ENCODE measurements around the gene ATP2C2. TPM values are rescaled to one million over a fixed set of nuclear protein-coding genes. Genes with fewer than 3 reads are reported as not detected.
"Not testable (repeated sequence)": the region's sequence is repeated elsewhere in the genome, so short reads cannot be mapped to it uniquely, and the experiment has no call there.

The ATP2C2 gene
- total RNA-seq, 1 donor, result not detected

DNA sequence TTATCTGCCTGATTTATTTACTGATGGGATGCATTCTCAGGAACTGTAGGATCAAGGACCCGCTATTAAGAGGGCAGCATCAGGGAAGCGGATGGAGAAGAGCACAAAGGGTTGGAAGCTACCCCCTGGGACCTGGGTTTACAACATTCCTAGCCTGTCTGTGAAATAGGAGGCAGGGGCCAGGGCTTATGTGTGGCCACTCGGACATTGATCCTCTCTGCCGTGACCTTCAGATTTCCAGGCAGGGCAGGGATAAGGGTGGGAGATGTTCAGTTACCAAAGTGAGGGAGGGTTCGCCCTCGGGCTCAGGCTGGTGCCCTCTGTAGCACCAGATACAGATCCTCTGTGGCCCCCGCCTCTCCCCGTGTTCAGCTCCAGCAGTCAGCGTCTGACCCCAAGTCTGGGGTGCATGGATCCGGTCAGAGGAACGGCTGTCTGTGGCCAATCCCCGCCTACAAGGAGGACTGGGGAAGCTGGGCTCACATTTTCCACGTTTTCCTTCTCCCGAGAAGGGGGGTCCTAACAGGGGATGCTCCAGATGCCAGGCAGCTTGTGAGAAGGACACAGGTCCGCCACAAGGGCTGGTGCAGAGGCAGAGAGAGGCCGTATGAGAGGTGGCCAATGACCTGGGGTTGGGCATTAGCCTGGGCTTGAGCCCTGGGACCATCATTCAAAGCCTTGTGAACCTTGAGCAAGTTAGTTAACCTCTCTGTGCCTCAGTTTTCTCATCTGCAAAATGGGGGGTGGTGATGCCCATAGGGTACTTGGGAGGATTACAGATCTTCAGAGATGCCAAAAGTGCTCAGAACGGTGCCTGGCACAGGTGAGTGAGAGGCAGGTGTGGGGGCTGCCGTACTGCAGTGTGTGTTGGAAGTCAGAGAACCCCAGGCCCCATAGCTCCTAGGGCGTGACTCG, 48.3 kb downstream of the ATP2C2 start:
- Histone ChIP-seq H3K4me2 (ENCODE audit: insufficient read depth, low read length) (no peak overlapping the region), H3K79me2 (ENCODE audit: insufficient read depth, low read length) (no peaks in the 10 kb centered on the region), H3K9me3 (ENCODE audit: low read depth, low read length) (no peaks in the 10 kb centered on the region), H3K36me3 (ENCODE audit: insufficient read depth, low read length) (no peaks in the 10 kb centered on the region), H2AFZ (ENCODE audit: low read length) (no peak overlapping the region), H3K27ac (ENCODE audit: low read depth, low read length) (no peak overlapping the region), H4K20me1 (ENCODE audit: insufficient read depth, low read length) (no peaks in the 10 kb centered on the region), H3K27me3 (ENCODE audit: insufficient read depth, low read length) (peaks cover 22% of the 10 kb centered on the region), H3K4me3 (ENCODE audit: insufficient read depth, low read length) (no peak overlapping the region), H3K4me1 (ENCODE audit: insufficient read depth, low read length) (no peaks in the 10 kb centered on the region)
- DNase-seq (ENCODE audit: insufficient read length, low spot score, missing footprints), result no peak
- TF ChIP-seq, protein P1, sequence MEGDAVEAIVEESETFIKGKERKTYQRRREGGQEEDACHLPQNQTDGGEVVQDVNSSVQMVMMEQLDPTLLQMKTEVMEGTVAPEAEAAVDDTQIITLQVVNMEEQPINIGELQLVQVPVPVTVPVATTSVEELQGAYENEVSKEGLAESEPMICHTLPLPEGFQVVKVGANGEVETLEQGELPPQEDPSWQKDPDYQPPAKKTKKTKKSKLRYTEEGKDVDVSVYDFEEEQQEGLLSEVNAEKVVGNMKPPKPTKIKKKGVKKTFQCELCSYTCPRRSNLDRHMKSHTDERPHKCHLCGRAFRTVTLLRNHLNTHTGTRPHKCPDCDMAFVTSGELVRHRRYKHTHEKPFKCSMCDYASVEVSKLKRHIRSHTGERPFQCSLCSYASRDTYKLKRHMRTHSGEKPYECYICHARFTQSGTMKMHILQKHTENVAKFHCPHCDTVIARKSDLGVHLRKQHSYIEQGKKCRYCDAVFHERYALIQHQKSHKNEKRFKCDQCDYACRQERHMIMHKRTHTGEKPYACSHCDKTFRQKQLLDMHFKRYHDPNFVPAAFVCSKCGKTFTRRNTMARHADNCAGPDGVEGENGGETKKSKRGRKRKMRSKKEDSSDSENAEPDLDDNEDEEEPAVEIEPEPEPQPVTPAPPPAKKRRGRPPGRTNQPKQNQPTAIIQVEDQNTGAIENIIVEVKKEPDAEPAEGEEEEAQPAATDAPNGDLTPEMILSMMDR (IDR thresholded peaks at IDR 0.05; ENCODE audit: extremely low read depth, low read depth, low read length), result no peak

DNA sequence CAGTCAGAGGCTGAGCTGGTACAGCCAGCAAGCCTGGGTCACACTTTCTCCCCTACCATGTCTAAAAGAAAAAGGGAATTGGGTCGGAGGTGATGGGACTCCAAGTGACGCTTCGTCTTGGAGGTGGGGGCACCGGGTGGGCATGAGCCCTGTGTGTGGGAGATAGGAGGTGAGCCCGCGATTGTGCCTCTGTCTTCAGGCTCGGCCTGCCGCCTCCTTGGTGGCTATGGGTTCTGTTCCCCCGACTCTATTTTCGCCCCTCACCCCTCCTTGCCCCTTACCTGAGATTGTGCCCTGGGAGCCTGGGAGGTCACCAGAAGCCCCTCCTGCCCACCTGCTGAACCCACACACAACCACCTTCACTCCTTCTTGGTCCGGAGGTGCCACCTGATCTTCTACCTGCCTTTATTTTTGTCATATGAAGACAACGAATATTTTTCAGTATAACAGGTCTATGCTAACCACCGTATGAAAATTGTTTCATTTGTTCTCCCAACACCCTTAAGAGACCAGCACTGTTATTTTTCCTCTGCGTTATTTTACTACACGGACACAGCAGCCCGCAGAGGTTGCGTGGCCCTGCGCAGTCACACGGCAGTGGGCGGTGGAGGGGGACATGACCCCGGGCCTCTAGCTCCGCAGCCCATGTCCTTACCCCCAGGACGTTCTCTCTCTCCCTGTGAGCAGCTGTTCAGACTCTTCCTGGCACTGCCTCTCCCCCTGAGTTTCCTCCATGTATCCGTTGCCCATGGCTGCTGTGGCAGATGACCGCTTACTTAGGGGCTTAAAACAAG, 49.9 kb downstream of the ATP2C2 start:
- Histone ChIP-seq H3K27ac (ENCODE audit: low read depth, low read length) (no peak overlapping the region), H3K4me2 (ENCODE audit: insufficient read depth, low read length) (no peak overlapping the region), H3K27me3 (ENCODE audit: insufficient read depth, low read length) (peaks cover 22% of the 10 kb centered on the region), H3K4me1 (ENCODE audit: insufficient read depth, low read length) (no peaks in the 10 kb centered on the region), H3K4me3 (ENCODE audit: insufficient read depth, low read length) (no peak overlapping the region), H4K20me1 (ENCODE audit: insufficient read depth, low read length) (no peaks in the 10 kb centered on the region), H3K36me3 (ENCODE audit: insufficient read depth, low read length) (no peaks in the 10 kb centered on the region), H2AFZ (ENCODE audit: low read length) (no peak overlapping the region), H3K79me2 (ENCODE audit: insufficient read depth, low read length) (no peaks in the 10 kb centered on the region), H3K9me3 (ENCODE audit: low read depth, low read length) (no peaks in the 10 kb centered on the region)
- TF ChIP-seq, protein P1 (IDR thresholded peaks at IDR 0.05; ENCODE audit: extremely low read depth, low read depth, low read length), result no peak
- no peak for DNase-seq (ENCODE audit: insufficient read length, low spot score, missing footprints)

DNA sequence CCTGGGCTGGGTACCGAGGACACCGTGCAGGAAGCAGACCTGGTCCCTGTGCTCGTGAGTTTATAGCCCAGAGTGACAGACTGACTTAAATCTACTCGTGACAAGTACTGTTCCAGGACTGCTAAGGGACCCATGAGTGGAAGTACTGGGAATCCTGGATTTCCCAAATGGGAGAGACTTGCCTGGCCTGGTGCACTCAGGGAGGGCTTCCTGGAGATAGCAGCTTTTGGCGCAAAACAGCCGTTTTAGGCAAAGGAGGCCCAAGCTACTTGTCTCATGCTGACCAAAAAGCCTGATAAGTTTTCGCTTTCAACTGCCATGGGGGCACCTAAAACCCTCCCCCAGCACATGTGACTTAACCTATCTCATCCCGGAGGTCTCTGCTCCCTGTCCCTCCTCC, 51.4 kb downstream of the ATP2C2 start:
- Histone ChIP-seq H3K27ac (ENCODE audit: low read depth, low read length) (no peak overlapping the region), H3K4me3 (ENCODE audit: insufficient read depth, low read length) (no peak overlapping the region), H3K27me3 (ENCODE audit: insufficient read depth, low read length) (peaks cover 16% of the 10 kb centered on the region), H3K36me3 (ENCODE audit: insufficient read depth, low read length) (no peaks in the 10 kb centered on the region), H4K20me1 (ENCODE audit: insufficient read depth, low read length) (no peaks in the 10 kb centered on the region), H3K4me1 (ENCODE audit: insufficient read depth, low read length) (no peaks in the 10 kb centered on the region), H2AFZ (ENCODE audit: low read length) (no peak overlapping the region), H3K79me2 (ENCODE audit: insufficient read depth, low read length) (no peaks in the 10 kb centered on the region), H3K9me3 (ENCODE audit: low read depth, low read length) (no peaks in the 10 kb centered on the region), H3K4me2 (ENCODE audit: insufficient read depth, low read length) (no peak overlapping the region)
- TF ChIP-seq, protein P1 (IDR thresholded peaks at IDR 0.05; ENCODE audit: extremely low read depth, low read depth, low read length), result no peak
- no peak for DNase-seq (ENCODE audit: insufficient read length, low spot score, missing footprints)

DNA sequence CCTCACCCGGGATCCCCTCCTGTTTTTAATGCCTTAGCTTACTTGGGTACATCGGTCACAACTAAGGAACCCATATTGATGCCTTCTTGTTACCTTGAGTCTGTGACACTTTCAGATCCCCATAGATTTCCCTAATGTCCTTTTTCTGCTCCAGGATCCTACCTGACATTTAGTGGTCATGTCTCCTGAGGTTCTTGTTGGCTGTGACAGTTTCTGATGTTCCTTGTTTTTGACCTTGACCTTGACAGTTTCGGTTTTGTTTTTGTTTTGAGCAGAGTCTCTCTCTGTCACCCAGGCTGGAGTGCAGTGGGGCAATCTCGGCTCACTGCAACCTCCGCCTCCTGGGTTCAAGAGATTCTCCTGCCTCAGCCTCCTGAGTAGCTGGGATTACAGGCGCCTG, 52.2 kb downstream of the ATP2C2 start:
- not testable (repeated sequence) for H4K20me1 ChIP-seq (ENCODE audit: insufficient read depth, low read length); H3K79me2 ChIP-seq (ENCODE audit: insufficient read depth, low read length); H3K4me1 ChIP-seq (ENCODE audit: insufficient read depth, low read length); H3K36me3 ChIP-seq (ENCODE audit: insufficient read depth, low read length); H3K9me3 ChIP-seq (ENCODE audit: low read depth, low read length); H3K27ac ChIP-seq (ENCODE audit: low read depth, low read length); H3K4me2 ChIP-seq (ENCODE audit: insufficient read depth, low read length); H2AFZ ChIP-seq (ENCODE audit: low read length); H3K4me3 ChIP-seq (ENCODE audit: insufficient read depth, low read length); DNase-seq (ENCODE audit: insufficient read length, low spot score, missing footprints)
- H3K27me3 ChIP-seq (ENCODE audit: insufficient read depth, low read length), result peaks cover 12% of the 10 kb centered on the region

Measured in osteoblast (primary cell).